ENCODE data around the gene CRLF1. TPM values are rescaled to one million over a fixed set of nuclear protein-coding genes. Genes with fewer than 3 reads are reported as not detected.

Gene CRLF1
- total RNA-seq, 1 experiment from 2014 or later, result 4.3 TPM

DNA sequence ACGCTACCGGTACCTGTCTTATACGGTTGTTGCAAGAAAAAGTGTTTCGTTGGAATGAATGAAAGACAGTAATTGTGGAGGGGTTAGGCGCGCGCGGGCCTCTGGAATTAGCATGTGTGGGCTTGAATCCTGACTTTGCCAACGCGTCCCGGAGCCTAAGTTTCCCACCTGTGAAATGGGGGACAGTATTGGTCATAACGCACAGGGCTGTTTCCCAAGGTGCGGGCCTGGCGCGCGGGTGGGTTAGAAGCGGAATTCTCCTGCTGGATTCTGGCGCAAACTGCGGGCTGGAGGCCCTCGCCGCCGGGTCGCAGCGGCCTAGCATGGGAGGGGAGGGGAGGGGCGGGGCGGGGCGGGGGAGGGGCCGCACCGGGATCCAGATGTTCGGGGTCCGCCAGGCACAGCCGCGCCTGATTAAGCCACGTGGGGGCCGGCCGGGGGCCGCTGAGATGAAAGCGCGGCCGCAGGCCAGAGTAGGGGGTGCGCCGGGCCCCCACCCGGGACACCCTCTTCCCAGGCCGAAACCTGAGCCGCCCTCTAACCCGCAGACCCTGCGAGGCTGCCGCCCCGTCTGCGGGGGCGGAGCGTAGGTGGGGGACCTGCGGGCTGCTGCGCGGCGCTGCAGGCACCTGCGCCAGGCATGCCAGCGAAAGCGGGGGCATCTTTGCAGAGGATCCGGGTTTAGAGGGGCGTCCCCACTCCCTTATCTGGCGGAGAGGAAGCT, 4.9 kb upstream of the CRLF1 start:
- no peaks in the 10 kb centered on the region for H3K36me3 Mint-ChIP-seq (ENCODE audit: insufficient read depth, unreplicated experiment)
- intact Hi-C loops (cut with micrococcal nuclease), result no loop called here
- peaks cover 6% of the 10 kb centered on the region for H3K4me1 Mint-ChIP-seq (ENCODE audit: insufficient read depth, unreplicated experiment)
- no TSS peak for BruUV-seq (replicated peaks)
- TF ChIP-seq, protein P1, sequence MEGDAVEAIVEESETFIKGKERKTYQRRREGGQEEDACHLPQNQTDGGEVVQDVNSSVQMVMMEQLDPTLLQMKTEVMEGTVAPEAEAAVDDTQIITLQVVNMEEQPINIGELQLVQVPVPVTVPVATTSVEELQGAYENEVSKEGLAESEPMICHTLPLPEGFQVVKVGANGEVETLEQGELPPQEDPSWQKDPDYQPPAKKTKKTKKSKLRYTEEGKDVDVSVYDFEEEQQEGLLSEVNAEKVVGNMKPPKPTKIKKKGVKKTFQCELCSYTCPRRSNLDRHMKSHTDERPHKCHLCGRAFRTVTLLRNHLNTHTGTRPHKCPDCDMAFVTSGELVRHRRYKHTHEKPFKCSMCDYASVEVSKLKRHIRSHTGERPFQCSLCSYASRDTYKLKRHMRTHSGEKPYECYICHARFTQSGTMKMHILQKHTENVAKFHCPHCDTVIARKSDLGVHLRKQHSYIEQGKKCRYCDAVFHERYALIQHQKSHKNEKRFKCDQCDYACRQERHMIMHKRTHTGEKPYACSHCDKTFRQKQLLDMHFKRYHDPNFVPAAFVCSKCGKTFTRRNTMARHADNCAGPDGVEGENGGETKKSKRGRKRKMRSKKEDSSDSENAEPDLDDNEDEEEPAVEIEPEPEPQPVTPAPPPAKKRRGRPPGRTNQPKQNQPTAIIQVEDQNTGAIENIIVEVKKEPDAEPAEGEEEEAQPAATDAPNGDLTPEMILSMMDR (IDR thresholded peaks at IDR 0.05; ENCODE audit: unreplicated experiment), result no peak
- CTCF ChIA-PET, result interaction anchor here (0.6 kb wide), 1 partner anchor 147 kb away, joined by 3 read pairs; no protein-coding TSS in a partner anchor
- no peak overlapping the region for H3K27ac Mint-ChIP-seq (ENCODE audit: low read depth, unreplicated experiment)
- H3K9me3 Mint-ChIP-seq (ENCODE audit: unreplicated experiment), result no peaks in the 10 kb centered on the region
- no peak for DNase-seq (ENCODE audit: unreplicated experiment)
- POLR2A ChIA-PET, result no interaction called here
- H3K4me3 Mint-ChIP-seq (ENCODE audit: unreplicated experiment), result no peak overlapping the region
- H3K27me3 Mint-ChIP-seq (ENCODE audit: insufficient read depth, unreplicated experiment), result peaks cover 71% of the 10 kb centered on the region

DNA sequence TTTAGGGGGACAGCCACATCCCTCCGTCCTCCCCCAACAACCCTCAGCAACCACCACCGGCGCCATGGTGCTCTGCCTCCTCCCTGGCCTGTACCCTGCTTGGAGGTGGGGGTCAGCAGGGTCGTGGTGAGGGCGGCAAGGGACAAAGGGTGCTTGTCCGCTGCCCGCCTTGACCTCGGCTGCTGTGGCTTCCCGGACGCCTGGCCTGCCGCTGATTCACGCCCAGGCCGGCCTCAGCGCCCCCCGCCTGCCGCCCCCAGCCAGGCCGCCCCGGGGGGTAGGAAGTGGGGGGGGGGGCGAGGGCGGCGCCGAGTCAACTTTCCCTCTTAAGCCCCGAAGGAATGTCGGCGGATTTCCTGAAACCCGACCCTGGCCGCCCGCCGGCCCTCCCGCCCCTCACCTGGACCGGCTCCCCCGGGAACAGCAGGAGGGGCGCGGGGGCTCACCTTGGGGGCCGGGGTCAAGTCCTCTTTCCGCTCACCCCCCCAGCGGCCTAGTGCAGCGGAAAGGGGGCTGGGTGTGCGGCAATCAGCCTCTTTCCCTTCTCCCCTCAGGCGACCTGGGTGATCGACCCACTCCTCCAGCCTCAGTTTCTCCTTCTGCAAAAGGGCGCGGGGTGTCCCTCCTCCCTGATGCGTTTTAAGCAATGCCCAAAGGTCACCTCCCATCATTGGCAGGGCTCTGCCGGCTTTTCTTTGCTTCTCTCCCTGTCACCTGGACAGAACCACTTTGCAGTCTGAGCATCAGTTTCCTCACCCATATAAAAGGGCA, 4.1 kb upstream of the CRLF1 start:
- no peak for DNase-seq (ENCODE audit: unreplicated experiment)
- Mint-ChIP-seq H3K4me3 (ENCODE audit: unreplicated experiment) (no peak overlapping the region), H3K27me3 (ENCODE audit: insufficient read depth, unreplicated experiment) (peaks cover 72% of the 10 kb centered on the region), H3K36me3 (ENCODE audit: insufficient read depth, unreplicated experiment) (no peaks in the 10 kb centered on the region), H3K27ac (ENCODE audit: low read depth, unreplicated experiment) (no peak overlapping the region), H3K9me3 (ENCODE audit: unreplicated experiment) (no peaks in the 10 kb centered on the region), H3K4me1 (ENCODE audit: insufficient read depth, unreplicated experiment) (peaks cover 6% of the 10 kb centered on the region)
- no TSS peak for BruUV-seq (replicated peaks)
- intact Hi-C loops (cut with micrococcal nuclease), result no loop called here
- POLR2A ChIA-PET, result no interaction called here
- CTCF ChIA-PET, result interaction anchor here (1.0 kb wide), 1 partner anchor 17 kb away, joined by 3 read pairs; no protein-coding TSS in a partner anchor
- TF ChIP-seq, protein P1 (IDR thresholded peaks at IDR 0.05; ENCODE audit: unreplicated experiment), result no peak

DNA sequence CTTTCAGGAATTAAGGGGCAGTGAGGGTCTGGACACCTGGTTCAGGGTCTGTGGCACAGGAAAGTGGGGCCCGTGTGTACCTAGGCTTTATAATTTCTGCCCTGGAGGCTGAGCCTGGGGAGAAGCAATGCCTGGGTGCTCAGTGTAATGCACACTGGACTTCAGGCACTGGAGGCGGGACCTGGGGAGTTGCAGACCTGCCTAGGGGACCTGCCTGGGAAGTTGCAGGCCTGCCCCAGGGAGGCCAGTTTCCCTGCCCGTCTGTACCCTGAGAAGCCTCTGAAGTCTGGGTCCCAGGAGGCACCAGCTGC, 3.6 kb upstream of the CRLF1 start:
- TF ChIP-seq, protein P1 (IDR thresholded peaks at IDR 0.05; ENCODE audit: unreplicated experiment), result no peak
- Mint-ChIP-seq H3K9me3 (ENCODE audit: unreplicated experiment) (no peaks in the 10 kb centered on the region), H3K4me3 (ENCODE audit: unreplicated experiment) (no peak overlapping the region), H3K27me3 (ENCODE audit: insufficient read depth, unreplicated experiment) (peaks cover 75% of the 10 kb centered on the region), H3K36me3 (ENCODE audit: insufficient read depth, unreplicated experiment) (no peaks in the 10 kb centered on the region), H3K27ac (ENCODE audit: low read depth, unreplicated experiment) (no peak overlapping the region), H3K4me1 (ENCODE audit: insufficient read depth, unreplicated experiment) (peaks cover 10% of the 10 kb centered on the region)
- DNase-seq (ENCODE audit: unreplicated experiment), result no peak
- ChIA-PET POLR2A (no interaction called here), CTCF (interaction anchor here (1.0 kb wide), 1 partner anchor 16 kb away, joined by 3 read pairs; no protein-coding TSS in a partner anchor)
- intact Hi-C loops (cut with micrococcal nuclease), result no loop called here
- BruUV-seq (replicated peaks), result no TSS peak

DNA sequence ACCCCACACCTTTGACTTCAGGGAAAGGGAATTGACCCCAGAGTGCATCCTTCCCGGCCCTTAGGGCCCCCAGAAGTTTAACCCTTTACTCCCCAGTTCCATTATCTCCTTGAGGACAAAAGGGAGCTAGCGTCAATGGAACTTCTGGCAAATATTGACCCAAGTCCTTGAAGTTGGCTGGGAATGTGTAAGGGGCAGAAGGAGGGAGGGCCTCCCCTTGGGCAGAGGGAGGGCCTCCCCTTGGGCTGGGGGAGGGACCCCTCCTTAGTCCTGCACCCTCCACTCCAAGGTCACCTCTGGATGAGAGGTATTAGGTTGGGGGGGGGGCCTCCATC, 3.1 kb upstream of the CRLF1 start:
- H3K4me3 Mint-ChIP-seq (ENCODE audit: unreplicated experiment), result no peak overlapping the region
- TF ChIP-seq, protein P1 (IDR thresholded peaks at IDR 0.05; ENCODE audit: unreplicated experiment), result no peak
- no peak for DNase-seq (ENCODE audit: unreplicated experiment)
- ChIA-PET POLR2A (no interaction called here), CTCF (interaction anchor here (0.6 to 1.0 kb wide), 2 partner anchors 16 to 378 kb away, joined by 3 to 4 read pairs; no protein-coding TSS in a partner anchor)
- peaks cover 11% of the 10 kb centered on the region for H3K4me1 Mint-ChIP-seq (ENCODE audit: insufficient read depth, unreplicated experiment)
- no peak overlapping the region for H3K27ac Mint-ChIP-seq (ENCODE audit: low read depth, unreplicated experiment)
- no peaks in the 10 kb centered on the region for H3K36me3 Mint-ChIP-seq (ENCODE audit: insufficient read depth, unreplicated experiment)
- H3K9me3 Mint-ChIP-seq (ENCODE audit: unreplicated experiment), result no peaks in the 10 kb centered on the region
- intact Hi-C loops (cut with micrococcal nuclease), result no loop called here
- H3K27me3 Mint-ChIP-seq (ENCODE audit: insufficient read depth, unreplicated experiment), result peaks cover 75% of the 10 kb centered on the region
- BruUV-seq (replicated peaks), result no TSS peak

Data from MCF 10A (cell line).